ENCODE results near the gene FHIT. TPM values are rescaled to one million over a fixed set of nuclear protein-coding genes. Genes with fewer than 3 reads are reported as not detected.
A peak's percentile ranks its signal among the peaks of the same experiment; 100 is the strongest.

Gene FHIT
- total RNA-seq, 1 donor from 2014 or later = 16.1 TPM

DNA sequence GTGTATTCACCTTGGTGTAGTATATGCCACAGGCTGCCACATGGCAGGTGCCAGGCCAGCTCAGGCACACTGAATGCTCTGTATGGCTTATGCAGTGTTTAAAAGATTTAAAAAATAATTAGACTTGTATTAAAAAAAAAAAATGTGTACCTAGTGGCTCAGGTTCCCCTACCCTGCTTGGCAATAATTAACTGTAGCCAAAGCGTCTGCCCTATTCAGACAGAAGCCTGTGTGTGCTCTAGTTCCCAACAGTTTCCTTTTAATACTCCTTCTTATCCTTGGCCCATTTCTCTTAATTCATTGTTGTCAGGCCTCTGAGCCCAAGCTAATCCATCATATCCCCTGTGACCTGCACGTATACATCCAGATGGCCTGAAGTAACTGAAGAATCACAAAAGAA, 1449.2 kb downstream of the FHIT start:
- H3K4me3 Mint-ChIP-seq (ENCODE audit: low read depth) = no peak overlapping the region
- DNase-seq (ENCODE audit: low spot score, unreplicated experiment) = no peak
- no peaks in the 10 kb centered on the region for H3K27me3 Mint-ChIP-seq
- peaks cover 32% of the 10 kb centered on the region for H3K4me1 Mint-ChIP-seq (ENCODE audit: low read depth)
- H3K27ac Mint-ChIP-seq = peak overlapping the region; percentile 92
- TF ChIP-seq, protein P1, sequence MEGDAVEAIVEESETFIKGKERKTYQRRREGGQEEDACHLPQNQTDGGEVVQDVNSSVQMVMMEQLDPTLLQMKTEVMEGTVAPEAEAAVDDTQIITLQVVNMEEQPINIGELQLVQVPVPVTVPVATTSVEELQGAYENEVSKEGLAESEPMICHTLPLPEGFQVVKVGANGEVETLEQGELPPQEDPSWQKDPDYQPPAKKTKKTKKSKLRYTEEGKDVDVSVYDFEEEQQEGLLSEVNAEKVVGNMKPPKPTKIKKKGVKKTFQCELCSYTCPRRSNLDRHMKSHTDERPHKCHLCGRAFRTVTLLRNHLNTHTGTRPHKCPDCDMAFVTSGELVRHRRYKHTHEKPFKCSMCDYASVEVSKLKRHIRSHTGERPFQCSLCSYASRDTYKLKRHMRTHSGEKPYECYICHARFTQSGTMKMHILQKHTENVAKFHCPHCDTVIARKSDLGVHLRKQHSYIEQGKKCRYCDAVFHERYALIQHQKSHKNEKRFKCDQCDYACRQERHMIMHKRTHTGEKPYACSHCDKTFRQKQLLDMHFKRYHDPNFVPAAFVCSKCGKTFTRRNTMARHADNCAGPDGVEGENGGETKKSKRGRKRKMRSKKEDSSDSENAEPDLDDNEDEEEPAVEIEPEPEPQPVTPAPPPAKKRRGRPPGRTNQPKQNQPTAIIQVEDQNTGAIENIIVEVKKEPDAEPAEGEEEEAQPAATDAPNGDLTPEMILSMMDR (IDR thresholded peaks at IDR 0.05; ENCODE audit: unreplicated experiment) = no peak
- no peaks in the 10 kb centered on the region for H3K36me3 Mint-ChIP-seq (ENCODE audit: insufficient read depth)
- no peaks in the 10 kb centered on the region for H3K9me3 Mint-ChIP-seq (ENCODE audit: low read depth)

DNA sequence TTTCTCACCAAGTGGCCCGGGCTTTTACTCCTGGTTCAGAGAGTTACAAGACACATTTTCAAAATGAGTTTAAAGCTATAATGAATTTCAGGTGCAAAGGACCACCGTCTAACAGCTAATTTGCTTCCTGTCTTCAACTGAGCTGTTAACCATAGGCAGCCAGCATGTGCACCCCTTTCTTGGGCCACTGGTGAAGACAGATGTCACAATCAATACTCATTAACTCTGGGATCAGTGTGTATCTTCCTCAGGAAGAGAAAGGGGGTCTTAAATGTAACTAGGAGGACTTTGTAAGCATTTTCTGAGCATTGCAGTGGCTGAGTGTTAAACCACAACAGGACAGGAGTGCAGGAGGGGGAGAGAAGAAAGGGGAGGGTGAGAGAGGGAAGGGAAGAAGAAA, 1450.8 kb downstream of the FHIT start:
- Mint-ChIP-seq H3K4me3 (ENCODE audit: low read depth) (no peak overlapping the region), H3K9me3 (ENCODE audit: low read depth) (no peaks in the 10 kb centered on the region), H3K27me3 (no peaks in the 10 kb centered on the region), H3K27ac (no peak overlapping the region), H3K4me1 (ENCODE audit: low read depth) (peaks cover 32% of the 10 kb centered on the region), H3K36me3 (ENCODE audit: insufficient read depth) (no peaks in the 10 kb centered on the region)
- DNase-seq (ENCODE audit: low spot score, unreplicated experiment) = no peak
- TF ChIP-seq, protein P1 (IDR thresholded peaks at IDR 0.05; ENCODE audit: unreplicated experiment) = no peak

DNA sequence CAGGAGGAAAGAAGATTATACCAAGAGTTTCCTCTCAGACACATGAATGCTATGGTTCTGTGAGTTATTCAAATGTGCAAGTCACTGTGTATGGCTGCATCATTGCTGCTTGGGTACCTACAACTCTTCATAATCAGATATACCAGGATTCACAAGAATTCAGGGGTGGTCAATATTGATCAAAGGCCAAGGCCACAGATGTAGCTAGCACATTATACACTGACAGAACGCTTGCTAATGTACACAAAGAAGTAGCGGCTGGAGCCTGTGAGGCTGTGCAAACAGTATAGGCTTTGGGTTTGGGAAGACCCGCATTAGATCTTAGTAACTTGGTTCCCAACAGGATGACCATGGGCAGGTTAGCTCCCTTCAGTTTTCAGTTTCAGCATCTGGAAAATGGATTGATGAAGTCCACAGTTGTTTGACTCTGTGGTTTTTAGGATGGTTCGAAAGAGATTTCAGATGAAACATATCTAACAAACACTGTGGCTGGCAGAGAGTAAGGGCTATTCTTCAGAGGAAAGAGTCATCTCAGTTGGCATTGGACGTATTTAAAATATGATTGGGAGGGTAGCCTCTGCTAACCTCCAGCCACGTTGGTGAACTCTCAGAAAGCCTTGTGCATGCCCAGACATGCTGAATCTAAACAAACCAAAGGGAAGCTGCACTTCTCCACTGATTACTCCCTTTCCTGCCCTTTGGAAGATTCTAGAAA, 1452.7 kb downstream of the FHIT start:
- TF ChIP-seq, protein P1 (IDR thresholded peaks at IDR 0.05; ENCODE audit: unreplicated experiment) = no peak

DNA sequence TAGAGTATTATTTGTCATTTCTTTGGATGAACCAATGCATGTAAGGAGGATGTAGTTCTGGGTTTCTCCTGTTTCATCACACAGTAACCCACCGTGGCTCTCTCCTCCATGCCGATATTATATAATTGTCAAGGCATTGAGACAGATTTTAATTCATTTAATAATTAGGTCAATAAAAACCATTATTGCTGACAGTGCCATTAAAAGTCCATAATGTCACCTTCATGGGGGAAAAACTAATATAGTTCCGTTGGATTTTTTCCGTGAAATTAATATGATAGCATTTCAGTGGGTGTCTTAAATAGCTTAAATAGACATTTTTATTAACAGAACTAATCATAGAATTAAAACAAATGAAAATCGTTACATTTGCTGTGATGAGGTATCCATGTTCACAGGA, 1453.7 kb downstream of the FHIT start:
- TF ChIP-seq, protein P1 (IDR thresholded peaks at IDR 0.05; ENCODE audit: unreplicated experiment) = no peak
- no peak overlapping the region for H3K27ac Mint-ChIP-seq
- H3K27me3 Mint-ChIP-seq = no peaks in the 10 kb centered on the region
- DNase-seq (ENCODE audit: low spot score, unreplicated experiment) = no peak
- no peak overlapping the region for H3K4me3 Mint-ChIP-seq (ENCODE audit: low read depth)
- H3K36me3 Mint-ChIP-seq (ENCODE audit: insufficient read depth) = no peaks in the 10 kb centered on the region
- no peaks in the 10 kb centered on the region for H3K9me3 Mint-ChIP-seq (ENCODE audit: low read depth)
- peaks cover 28% of the 10 kb centered on the region for H3K4me1 Mint-ChIP-seq (ENCODE audit: low read depth)

More for the DNA sequence above, 1452.7 kb downstream of the FHIT start:
- peaks cover 32% of the 10 kb centered on the region for H3K4me1 Mint-ChIP-seq (ENCODE audit: low read depth)
- H3K4me3 Mint-ChIP-seq (ENCODE audit: low read depth) = no peak overlapping the region
- H3K27ac Mint-ChIP-seq = peak overlapping the region; percentile 14
- H3K9me3 Mint-ChIP-seq (ENCODE audit: low read depth) = no peaks in the 10 kb centered on the region
- H3K27me3 Mint-ChIP-seq = no peaks in the 10 kb centered on the region
- DNase-seq (ENCODE audit: low spot score, unreplicated experiment) = no peak
- H3K36me3 Mint-ChIP-seq (ENCODE audit: insufficient read depth) = no peaks in the 10 kb centered on the region

DNA sequence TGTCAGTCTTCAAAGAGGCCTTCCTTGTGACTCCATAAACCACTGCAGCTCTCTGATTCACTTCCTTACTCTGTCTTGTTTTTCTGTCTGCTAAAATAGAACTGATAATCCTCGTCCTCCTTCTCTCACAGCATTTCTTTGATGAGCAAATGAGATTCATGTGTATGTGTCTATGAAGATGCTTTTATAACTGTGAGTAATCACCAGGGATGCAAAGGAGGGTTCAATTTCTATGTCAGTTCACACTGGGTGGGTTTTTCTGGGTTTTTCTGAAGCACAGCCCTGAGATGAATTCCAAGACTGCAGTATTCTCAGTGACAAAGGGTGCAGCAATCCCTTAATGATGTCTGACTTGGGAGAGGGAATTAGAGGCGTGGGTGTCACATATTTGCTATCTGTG, 1454.8 kb downstream of the FHIT start:
- H3K27me3 Mint-ChIP-seq = no peaks in the 10 kb centered on the region
- H3K36me3 Mint-ChIP-seq (ENCODE audit: insufficient read depth) = no peaks in the 10 kb centered on the region
- H3K9me3 Mint-ChIP-seq (ENCODE audit: low read depth) = no peaks in the 10 kb centered on the region
- no peak for DNase-seq (ENCODE audit: low spot score, unreplicated experiment)
- no peak overlapping the region for H3K27ac Mint-ChIP-seq
- TF ChIP-seq, protein P1 (IDR thresholded peaks at IDR 0.05; ENCODE audit: unreplicated experiment) = no peak
- peaks cover 18% of the 10 kb centered on the region for H3K4me1 Mint-ChIP-seq (ENCODE audit: low read depth)
- H3K4me3 Mint-ChIP-seq (ENCODE audit: low read depth) = no peak overlapping the region
